ENCODE measurements around the gene CMTM6. TPM values are rescaled to one million over a fixed set of nuclear protein-coding genes. Genes with fewer than 3 reads are reported as not detected.
"Not testable (repeated sequence)": the region's sequence is repeated elsewhere in the genome, so short reads cannot be mapped to it uniquely, and the experiment has no call there.

The CMTM6 gene
- total RNA-seq, 1 donor from 2014 or later, result 28.0 TPM

GRCh38 chr3:32464726-32465125, 37.9 kb downstream of the CMTM6 start:
- not testable (repeated sequence) for ATAC-seq

GRCh38 chr3:32463415-32463814, 39.2 kb downstream of the CMTM6 start:
- not testable (repeated sequence) for ATAC-seq

GRCh38 chr3:32462191-32462986, 40.3 kb downstream of the CMTM6 start:
- ATAC-seq, result not testable (repeated sequence)

- ATAC-seq, result not testable (repeated sequence)
Observed at GRCh38 chr3:32460817-32461496, 41.7 kb downstream of the CMTM6 start.

- peak; percentile 65 for ATAC-seq
Observed at GRCh38 chr3:32460031-32460749, 42.5 kb downstream of the CMTM6 start.

GRCh38 chr3:32459450-32459849, 43.2 kb downstream of the CMTM6 start:
- no peak for ATAC-seq

- peak; percentile 47 for ATAC-seq
Observed at GRCh38 chr3:32457971-32458471, 44.6 kb downstream of the CMTM6 start.

GRCh38 chr3:32456429-32457130, 46.1 kb downstream of the CMTM6 start:
- ATAC-seq, result no peak

GRCh38 chr3:32455609-32456428, 46.8 kb downstream of the CMTM6 start:
- ATAC-seq, result no peak

- ATAC-seq, result no peak
Observed at GRCh38 chr3:32454731-32455608, 47.7 kb downstream of the CMTM6 start.

GRCh38 chr3:32454111-32454510, 48.5 kb downstream of the CMTM6 start:
- ATAC-seq, result no peak

GRCh38 chr3:32453346-32453745, 49.3 kb downstream of the CMTM6 start:
- ATAC-seq, result no peak

- no peak for ATAC-seq
Observed at GRCh38 chr3:32452009-32452408, 50.6 kb downstream of the CMTM6 start.

- no peak for ATAC-seq
Observed at GRCh38 chr3:32450992-32451659, 51.5 kb downstream of the CMTM6 start.

- no peak for ATAC-seq
Observed at GRCh38 chr3:32450426-32450825, 52.2 kb downstream of the CMTM6 start.

- ATAC-seq, result no peak
Observed at GRCh38 chr3:32449691-32450090, 53.0 kb downstream of the CMTM6 start.

GRCh38 chr3:32448686-32449474, 53.8 kb downstream of the CMTM6 start:
- no peak for ATAC-seq

GRCh38 chr3:32447865-32448400, 54.7 kb downstream of the CMTM6 start:
- no peak for ATAC-seq

- no peak for ATAC-seq
Observed at GRCh38 chr3:32443478-32443877, 59.2 kb downstream of the CMTM6 start.
